Activated CD8-positive, alpha-beta memory T cell treated with anti-CD3 and anti-CD28 coated beads, Interleukin-2, amount 50 U/mL, for 24 hours (primary cell): ENCODE results near the gene SAMM50.
A peak's percentile ranks its signal among the peaks of the same experiment; 100 is the strongest.
"Not testable (repeated sequence)": the region's sequence is repeated elsewhere in the genome, so short reads cannot be mapped to it uniquely, and the experiment has no call there.

Experiments
- DNase-seq: peaks from one replicate; pipeline ENCODE4 v3.0.0-alpha.2; 2020; ENCODE audit errors: extremely low read depth

SAMM50 gene

DNA sequence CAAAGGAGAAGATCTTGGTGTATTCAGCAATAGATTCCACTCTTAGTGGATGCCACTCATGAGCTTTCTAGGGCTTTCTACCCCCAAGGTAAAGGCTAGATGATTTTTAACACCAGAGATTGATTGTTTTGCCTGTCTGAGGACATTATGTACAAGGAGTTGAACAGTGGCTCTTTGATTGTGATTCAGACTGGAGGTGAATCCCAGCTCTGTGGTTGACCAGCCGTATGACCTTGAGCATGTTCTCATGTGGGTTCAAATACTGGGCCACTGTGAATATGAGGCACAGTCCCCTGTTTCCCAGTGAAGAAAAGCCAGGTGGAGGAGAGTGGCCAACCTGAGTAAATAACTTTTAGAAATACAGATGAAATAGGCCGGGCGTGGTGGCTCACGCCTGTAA is 44.9 kb downstream of the SAMM50 start:
- DNase-seq, result no peak

- DNase-seq, result no peak
Observed at GRCh38 chr22:44001521-44001920, 46.3 kb downstream of the SAMM50 start.

- no peak for DNase-seq
Observed at GRCh38 chr22:44002324-44002723, 47.1 kb downstream of the SAMM50 start.

DNA sequence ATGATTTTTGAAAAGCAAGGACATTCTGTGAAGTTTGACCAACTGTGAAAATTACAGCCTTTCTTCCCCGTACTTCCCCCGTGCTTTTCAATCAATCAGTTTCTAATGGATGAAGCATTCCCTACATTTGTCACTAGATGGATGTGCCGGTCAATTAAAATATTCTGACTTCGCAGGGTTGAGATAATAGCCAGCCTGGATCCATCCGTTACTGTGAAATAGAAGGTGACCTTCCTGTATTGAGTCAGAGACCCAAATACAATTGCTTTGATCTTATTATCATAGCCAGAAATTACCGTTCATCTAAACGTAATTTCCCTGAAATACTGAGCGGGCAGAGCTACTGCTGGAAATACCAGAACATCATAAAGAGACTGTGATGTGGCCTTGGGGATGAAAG is 47.8 kb downstream of the SAMM50 start:
- DNase-seq, result no peak

DNA sequence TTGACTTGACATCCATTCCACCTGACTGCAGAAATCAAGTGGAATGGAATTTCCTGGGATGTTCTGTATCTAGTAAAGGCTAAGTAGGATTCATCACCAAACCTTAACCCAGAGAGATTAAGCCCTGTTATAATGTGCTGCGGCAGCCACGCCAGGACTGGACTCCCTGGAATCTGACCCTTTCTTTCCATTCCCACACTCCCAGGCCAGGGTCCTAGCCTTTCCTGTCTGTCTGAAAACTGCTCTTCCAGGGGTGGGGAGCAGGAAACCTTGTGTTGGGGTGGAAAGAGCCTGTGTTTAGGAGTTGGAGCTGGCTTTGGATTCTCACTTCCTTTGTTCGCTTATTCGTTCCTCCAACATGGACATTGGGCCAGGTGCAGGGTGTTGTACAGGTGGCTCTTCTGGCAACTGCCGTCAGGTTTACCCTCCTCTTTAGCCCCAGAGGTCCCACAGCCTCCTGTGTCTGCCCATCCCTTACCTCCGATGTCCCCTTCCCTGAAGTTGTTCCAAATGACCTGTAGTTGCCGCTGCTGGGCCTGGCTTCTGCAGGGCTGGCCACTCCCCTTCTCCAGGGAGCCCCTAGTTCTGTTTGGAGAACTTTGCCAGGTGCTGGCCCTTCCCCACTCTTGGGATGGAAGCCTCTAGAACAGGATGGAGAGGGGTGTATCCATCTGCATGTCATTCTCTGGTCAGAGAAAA is 48.3 kb downstream of the SAMM50 start:
- DNase-seq, result no peak

- no peak for DNase-seq
Observed at GRCh38 chr22:44004104-44004460, 48.8 kb downstream of the SAMM50 start.

GRCh38 chr22:44005524-44005923 is 50.3 kb downstream of the SAMM50 start:
- DNase-seq, result no peak

- no peak for DNase-seq
Observed at GRCh38 chr22:44012162-44012561, 56.9 kb downstream of the SAMM50 start.

GRCh38 chr22:44012591-44012990 is 57.3 kb downstream of the SAMM50 start:
- no peak for DNase-seq

GRCh38 chr22:44014241-44014640 is 59.0 kb downstream of the SAMM50 start:
- DNase-seq, result no peak

DNA sequence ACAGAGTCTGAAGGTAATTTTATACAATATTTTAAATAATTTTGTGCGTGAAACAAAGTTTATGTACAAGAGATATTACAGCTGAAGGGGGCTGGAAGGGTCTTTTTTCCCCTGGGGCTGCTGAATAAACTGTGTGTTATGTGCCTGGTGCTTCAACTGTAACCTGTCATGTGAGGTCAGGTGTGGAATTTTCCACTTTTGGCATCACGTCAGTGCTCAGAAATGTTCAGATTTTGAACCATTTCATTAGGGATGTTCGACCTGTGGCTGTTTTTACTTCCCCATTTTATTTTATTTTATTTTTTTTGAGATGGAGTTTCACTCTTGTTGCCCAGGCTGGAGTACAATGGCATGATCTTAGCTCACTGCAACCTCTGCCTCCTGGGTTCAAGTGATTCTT is 61.3 kb downstream of the SAMM50 start:
- not testable (repeated sequence) for DNase-seq

GRCh38 chr22:44018594-44018993 is 63.4 kb downstream of the SAMM50 start:
- DNase-seq, result no peak

DNA sequence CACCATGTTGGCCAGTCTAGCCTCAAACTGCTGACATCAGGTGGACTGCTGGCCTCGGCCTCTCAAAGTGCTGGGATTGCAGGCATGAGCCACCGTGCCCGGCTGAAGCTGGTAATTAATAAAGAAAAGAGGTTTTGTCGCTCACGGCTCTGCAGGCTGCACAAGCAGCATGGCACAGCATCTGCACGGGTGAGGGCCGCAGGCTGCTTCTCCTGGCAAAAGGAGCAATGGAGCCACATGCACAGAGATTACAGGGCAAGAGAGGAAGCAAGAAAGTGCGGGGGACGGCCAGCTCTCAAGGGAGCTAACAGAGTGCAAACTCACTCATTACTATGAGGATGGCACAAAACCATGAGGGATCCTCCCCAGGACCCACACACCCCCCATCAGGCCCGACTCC is 64.2 kb downstream of the SAMM50 start:
- no peak for DNase-seq

DNA sequence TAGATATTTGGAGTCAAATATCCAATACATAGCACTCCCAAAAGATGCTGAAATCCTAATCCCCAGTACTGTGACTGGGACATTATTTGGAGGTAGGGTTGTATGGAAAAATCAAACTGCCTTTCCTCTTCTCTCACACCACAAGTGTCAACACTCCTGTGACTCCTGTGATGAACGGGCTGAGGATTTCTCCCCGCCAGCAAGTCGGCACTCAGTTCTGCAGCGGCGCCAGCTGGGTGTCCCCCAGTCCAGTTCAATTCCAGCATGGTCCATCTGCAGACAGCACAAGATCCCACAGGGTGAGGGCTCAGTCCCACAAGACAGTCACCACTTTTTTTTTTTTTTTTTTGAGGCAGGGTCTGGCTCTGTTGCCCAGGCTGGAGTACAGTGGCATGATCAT is 64.6 kb downstream of the SAMM50 start:
- DNase-seq, result no peak

DNA sequence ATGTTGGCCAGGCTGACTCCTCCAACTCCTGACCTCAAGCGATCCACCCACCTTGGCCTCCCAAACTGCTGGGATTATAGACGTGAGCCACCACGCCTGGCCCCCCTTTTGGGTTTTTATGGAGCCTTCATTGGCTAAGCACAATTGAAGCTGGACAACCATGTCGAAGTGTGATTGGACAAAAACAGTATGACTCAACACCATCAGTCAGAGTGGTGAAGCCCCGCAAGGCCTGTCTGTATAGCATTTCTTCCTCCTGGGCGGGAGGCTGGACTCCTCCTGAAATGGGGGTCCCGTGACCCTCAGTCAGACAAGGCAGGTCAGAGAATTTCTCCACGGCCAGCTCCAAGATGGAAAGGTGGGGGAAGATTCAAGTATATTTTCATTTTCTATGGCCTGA is 65.7 kb downstream of the SAMM50 start:
- DNase-seq, result no peak

GRCh38 chr22:44023404-44024287 is 68.4 kb downstream of the SAMM50 start:
- DNase-seq, result no peak

- DNase-seq, result no peak
Observed at GRCh38 chr22:44024288-44024921, 69.2 kb downstream of the SAMM50 start, which contains the start of gene PARVB. PARVB (plus strand) TSS chr22:44024302; CDS start chr22:44024340, 38 bp downstream.

GRCh38 chr22:44025171-44026065 is 70.2 kb downstream of the SAMM50 start:
- no peak for DNase-seq

DNA sequence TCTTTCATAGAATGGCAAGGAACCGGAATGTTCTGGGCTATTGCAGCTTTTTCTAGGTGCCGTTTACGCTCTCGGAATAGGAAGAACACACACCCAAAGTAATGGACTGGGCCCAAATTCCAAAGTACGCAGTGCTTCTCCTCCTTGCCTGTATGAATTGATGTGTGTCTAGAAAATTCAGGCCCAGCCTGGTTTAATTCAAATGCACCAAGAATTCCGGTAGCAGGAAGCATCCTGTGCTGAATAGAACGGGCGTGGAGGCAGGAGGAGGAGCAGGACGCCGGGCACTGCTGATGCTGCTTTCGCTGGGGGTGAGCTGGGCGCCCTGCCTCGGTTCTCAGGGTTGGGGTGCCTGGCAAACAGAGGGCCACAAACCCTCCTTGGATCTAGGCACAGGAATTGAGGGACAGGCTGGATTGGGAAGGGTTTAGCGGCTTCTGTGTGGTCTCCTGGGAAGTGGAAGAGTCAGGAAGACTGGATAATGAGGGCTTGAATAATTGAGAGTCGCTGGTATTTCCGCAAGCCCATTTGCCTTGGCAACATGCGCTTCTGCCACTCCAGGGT is 70.9 kb downstream of the SAMM50 start:
- no peak for DNase-seq

GRCh38 chr22:44026630-44027511 is 71.6 kb downstream of the SAMM50 start:
- peak; percentile 34 for DNase-seq
